ENCODE data around the gene LYPD6B.

- TF ChIP-seq CTCF (IDR thresholded peaks at IDR 0.05) = no peak
- TF ChIP-seq POLR2A (IDR thresholded peaks at IDR 0.05) = no peak
These were observed 125.8 kb downstream of the LYPD6B start for GRCh38 chr2:149164296-149164695.

All from vagina (tissue), 2 donors.